GM19324 (cell line): Measurements from ENCODE around the gene PROX2.

ENCODE experiments used
- ATAC-seq: cut with Tn5 transposase; IDR thresholded peaks from one replicate; pipeline ENCODE4 v1.9.1; 2021; ENCODE audit warnings: mild to moderate bottlenecking, moderate library complexity; ENCODE audit not compliant: unreplicated experiment, low FRiP score

The PROX2 gene

GRCh38 chr14:74846968-74847665 lies 28.8 kb downstream of the PROX2 start:
- no peak for ATAC-seq

GRCh38 chr14:74846168-74846567 lies 29.8 kb downstream of the PROX2 start:
- ATAC-seq, result no peak

GRCh38 chr14:74843653-74844052 lies 32.3 kb downstream of the PROX2 start:
- ATAC-seq, result no peak

GRCh38 chr14:74841230-74842207 lies 34.4 kb downstream of the PROX2 start:
- ATAC-seq, result peak; percentile 60

- ATAC-seq, result peak; percentile 69
Observed at GRCh38 chr14:74840603-74841030, 35.3 kb downstream of the PROX2 start.

- no peak for ATAC-seq
Observed at GRCh38 chr14:74838166-74838565, 37.8 kb downstream of the PROX2 start.

- ATAC-seq, result no peak
Observed at GRCh38 chr14:74836251-74836960, 39.5 kb downstream of the PROX2 start.

- ATAC-seq, result peak; percentile 37
Observed at GRCh38 chr14:74835645-74836250, 40.2 kb downstream of the PROX2 start.

GRCh38 chr14:74834692-74835392 lies 41.1 kb downstream of the PROX2 start:
- ATAC-seq, result no peak

- ATAC-seq, result no peak
Observed at GRCh38 chr14:74832849-74833248, 43.1 kb downstream of the PROX2 start.

- ATAC-seq, result no peak
Observed at GRCh38 chr14:74829251-74829650, 46.7 kb downstream of the PROX2 start.

GRCh38 chr14:74826574-74826973 lies 49.4 kb downstream of the PROX2 start:
- ATAC-seq, result no peak
